ENCODE results near the gene ABHD17B. TPM values are rescaled to one million over a fixed set of nuclear protein-coding genes. Genes with fewer than 3 reads are reported as not detected.
"Not testable (repeated sequence)": the region's sequence is repeated elsewhere in the genome, so short reads cannot be mapped to it uniquely, and the experiment has no call there.

ABHD17B gene
- total RNA-seq, 1 experiment from 2014 or later: 49.0 TPM

DNA sequence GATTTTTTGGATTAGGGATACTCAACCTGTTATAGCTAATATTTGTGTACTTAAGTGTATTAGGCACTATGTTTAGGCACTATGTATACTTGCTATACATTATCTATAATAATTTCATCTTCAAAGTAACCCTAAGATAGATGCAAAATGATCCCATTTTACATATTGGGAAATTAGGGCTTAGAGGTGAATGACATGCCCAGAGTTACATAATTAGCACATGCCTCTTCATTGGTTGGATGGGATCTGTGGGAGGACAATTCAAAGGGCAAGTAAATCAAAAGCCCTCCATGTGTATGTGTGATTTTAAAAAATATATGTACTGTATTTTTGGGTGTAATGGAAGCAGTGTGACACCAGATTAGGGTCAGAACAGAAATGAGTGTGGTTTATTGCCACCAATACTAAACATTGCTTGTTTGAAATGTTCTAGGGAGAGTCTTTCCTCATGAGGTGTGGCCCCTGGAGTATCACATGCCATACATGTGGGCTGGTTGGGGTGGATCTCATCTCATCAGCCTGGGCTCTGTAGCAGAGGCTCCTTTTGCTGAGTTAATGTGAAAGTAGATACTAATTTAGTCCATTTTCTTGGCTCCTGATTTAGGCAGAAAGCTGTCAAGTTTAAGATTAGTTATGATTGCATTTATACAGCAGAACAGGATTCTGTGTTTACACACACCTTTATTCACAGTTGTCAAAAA, 6.0 kb upstream of the ABHD17B start:
- DNase-seq (ENCODE audit: low read depth): no peak

GRCh38 chr9:71915495-71915894, 4.5 kb upstream of the ABHD17B start:
- DNase-seq (ENCODE audit: low read depth): no peak

- no peak for DNase-seq (ENCODE audit: low read depth)
Observed at GRCh38 chr9:71911908-71912335, 929 bp upstream of the ABHD17B start.

DNA sequence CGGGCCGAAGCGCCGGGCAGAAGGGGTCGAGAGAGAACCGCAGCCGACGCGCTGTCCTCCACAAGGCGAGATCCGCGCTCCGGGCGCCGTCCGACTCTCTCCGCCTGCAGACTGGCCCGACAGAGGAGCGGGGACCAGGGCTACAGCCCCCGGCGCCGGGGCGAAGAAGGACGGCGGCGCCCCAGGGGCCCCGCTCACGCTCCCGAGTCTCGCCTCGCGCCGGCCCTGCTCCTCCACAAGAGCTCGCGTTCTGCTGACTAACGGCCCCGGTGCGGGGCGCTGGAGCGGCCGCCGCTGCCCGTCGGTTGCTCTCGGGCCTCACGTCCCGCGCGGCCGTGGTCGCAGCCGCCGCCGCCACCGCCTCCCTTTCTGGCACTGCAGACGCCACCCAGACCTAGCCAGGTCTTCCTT, 338 bp downstream of the ABHD17B start:
- no peak for DNase-seq (ENCODE audit: low read depth)

DNA sequence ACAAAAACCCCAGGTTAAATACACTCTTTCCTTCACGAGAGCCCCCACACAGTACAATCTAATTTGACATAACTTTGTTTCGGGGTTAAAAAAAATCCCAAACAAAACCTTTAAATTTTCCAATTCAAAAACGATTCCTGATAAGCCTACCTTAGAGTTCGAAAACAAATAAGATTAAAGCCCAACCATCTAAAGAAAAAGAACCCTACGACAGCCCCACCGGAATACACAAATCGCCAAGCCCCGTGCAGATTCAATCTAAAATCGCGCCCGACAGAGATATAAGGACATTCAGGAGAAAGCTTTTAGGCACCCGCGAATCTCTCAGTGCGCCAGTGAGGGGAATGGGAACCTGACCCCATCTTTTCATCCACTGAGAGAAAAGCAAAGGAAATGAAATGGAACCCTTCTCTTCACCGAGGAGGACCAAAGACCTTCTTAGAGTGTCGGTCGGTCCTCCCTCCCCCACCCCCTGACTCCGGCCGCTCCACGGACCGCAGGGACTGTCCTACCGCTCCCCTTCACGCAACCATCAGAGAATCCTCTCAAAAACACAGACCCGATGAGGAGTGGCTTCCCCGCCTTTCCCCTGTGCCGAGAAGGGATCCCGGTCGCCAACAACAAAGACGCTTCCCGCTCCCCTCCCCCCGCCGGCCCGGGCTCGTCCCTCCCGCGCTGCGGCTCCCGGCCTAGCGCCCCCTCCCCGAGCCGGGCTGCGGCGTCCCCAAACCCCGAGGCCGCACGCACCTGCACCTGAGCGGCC, 925 bp downstream of the ABHD17B start:
- peak; percentile 60 for DNase-seq (ENCODE audit: low read depth)

DNA sequence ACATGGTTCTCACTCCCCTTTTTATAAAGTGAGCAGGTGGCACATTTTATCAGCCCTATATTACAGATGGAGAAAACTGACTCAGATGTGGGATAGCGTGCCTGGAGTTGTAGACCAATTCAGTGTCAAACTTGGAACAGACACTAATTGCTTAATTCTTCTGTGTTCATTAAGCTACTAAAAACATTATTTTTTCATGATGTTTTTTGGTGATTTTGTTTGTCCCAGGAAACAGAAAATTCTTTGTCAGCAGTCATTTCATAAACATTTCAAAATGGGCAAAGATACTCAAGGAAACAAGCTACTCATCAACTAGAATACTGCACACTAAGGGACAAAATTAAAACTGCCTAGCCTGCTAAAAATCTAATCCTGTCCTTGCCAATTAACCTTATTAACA, 2.2 kb downstream of the ABHD17B start:
- DNase-seq (ENCODE audit: low read depth): no peak

DNA sequence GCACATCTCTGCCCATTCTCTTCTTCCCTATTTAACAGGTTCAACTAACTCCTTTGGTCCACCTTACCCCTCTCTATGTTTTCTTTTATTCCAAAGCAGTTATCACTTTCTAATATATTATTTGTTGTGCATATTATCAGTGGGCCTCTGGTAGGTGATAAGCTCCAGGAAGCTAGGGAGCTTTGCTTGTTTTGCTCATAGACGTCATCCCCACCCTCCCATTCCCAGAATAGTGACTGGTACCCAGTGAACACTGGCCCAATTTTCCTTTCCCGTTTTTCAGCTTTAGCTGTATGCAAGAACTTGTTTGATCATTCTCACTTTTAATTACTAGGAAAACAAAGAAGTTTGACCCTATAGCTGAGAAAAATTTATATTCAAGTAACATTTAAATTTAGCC, 6.9 kb downstream of the ABHD17B start:
- no peak for DNase-seq (ENCODE audit: low read depth)

- DNase-seq (ENCODE audit: low read depth): no peak
Observed at GRCh38 chr9:71901695-71902597, 9.0 kb downstream of the ABHD17B start.

- DNase-seq (ENCODE audit: low read depth): not testable (repeated sequence)
Observed at GRCh38 chr9:71898756-71899155, 12.2 kb downstream of the ABHD17B start.

DNA sequence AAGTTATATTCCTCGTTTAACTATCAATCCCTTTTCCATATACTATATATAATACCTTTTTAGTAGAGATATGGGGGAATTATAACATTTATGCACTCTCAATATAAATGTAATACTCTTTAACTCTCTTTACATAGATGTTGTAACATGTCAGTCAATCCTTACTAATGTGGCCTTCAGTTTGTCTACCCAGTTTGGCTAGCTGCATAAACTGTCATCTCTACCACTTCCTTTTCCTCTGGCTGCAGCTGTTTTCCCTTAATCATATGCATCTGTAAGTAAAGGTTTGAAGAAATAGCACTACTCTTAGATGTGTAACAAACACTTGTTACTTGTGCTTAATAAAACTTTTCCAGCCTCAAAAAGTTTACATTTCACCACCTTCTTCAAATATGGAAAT, 13.4 kb downstream of the ABHD17B start:
- no peak for DNase-seq (ENCODE audit: low read depth)

DNA sequence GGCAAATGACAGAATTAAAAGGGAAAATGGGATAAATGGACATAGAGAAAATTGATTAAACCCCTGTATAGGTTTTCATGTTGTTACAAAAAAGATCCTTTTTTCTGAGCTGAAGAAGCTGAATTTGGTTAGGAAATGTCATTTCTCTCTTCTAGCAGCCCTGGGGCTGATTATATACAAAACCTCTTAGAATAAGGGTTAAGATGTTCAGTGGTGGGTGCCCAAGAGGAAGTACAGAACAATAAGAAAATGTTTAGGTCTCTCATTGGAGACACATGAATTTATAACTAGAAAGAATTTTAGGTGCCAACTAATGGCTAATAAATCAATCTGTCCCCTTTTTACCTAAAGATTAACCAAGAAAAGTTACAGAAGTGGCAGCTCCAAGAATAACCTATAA, 14.2 kb downstream of the ABHD17B start:
- DNase-seq (ENCODE audit: low read depth): no peak

DNA sequence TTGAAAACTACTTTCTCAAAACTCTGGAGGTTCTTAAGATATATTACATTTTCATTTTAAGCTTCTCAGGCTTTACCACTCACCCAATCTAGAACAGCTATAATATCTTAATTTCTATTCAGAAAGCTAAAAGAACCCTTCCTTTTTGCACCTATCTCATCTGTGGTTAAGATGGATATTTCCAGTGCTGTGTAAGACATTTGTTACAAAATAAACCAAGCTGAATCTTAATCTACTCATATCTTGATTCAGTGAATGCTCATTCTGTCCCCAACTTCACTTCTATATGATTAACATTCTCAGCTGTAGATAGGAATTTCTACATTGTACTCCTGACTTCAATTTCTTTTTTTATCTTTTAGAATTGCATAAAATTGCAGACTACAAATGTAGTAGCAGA, 15.0 kb downstream of the ABHD17B start:
- no peak for DNase-seq (ENCODE audit: low read depth)

DNA sequence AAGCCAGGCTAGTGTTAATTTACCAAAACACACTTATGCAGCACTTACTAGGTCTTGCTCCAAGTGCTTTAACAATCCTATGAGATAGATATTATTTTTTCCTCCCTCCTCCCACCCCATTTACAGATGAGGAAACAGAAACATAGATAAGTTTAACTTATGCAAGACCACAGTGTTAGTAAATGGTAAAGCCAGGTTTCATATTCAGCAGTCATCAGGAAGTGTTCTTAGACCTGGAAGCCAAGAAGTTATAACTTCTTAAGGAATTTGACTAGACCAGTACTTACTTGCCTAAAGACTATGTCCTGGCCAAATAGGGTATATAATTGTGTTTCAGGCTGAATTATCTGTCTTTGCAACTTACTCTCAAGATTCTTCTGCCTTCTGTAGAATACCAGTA, 15.9 kb downstream of the ABHD17B start:
- no peak for DNase-seq (ENCODE audit: low read depth)

DNA sequence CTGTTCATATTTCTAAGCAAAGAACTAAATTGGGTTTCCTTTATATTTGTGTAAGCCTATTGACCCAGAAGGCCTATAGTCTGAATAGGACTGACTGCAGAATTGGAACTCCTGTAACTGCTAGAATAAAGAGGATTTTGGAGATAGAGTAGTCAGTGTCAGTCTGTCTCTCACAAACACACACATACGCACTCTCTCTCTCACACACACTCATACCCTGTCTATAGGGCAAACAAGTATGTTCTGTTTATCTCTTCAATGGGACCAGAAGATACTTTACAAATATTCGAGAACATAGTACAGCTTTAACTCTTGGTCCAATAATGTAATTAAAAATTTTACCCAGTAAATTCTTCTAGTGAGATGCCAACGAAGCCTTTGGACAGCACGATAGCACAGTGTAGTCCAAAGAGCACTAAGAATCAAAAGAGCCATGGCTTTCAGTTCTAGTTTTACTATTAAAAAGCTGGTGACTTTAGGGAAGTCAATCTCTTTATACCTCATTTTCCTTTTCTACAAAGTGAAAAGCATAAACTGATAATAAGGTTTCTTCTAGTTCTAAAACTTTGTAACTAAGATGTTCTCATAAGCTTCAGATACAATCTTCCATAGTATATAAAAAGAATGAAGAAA, 19.3 kb downstream of the ABHD17B start:
- DNase-seq (ENCODE audit: low read depth): no peak

GRCh38 chr9:71890042-71890679, 20.8 kb downstream of the ABHD17B start:
- DNase-seq (ENCODE audit: low read depth): no peak

GRCh38 chr9:71887362-71887761, 23.6 kb downstream of the ABHD17B start:
- DNase-seq (ENCODE audit: low read depth): no peak

DNA sequence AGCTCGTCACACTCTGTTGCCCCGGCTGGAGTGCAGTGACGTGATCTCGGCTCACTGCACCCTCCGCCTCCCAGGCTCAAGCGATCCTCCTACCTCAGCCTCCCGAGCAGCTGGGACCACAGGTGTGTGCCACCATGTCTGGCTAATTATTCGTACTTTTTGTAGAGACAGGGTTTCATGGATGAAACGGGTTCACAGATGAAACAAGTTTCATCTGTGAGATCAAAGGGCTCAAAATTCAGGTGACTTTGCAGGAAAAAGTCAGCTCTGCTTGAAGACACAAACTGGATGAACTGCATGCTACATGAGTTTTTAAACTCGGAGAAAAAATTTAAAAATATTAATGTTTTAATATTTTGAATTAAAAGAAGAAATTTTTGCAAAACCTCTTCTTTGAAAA, 24.5 kb downstream of the ABHD17B start:
- DNase-seq (ENCODE audit: low read depth): no peak

- no peak for DNase-seq (ENCODE audit: low read depth)
Observed at GRCh38 chr9:71886015-71886414, 25.0 kb downstream of the ABHD17B start.

DNA sequence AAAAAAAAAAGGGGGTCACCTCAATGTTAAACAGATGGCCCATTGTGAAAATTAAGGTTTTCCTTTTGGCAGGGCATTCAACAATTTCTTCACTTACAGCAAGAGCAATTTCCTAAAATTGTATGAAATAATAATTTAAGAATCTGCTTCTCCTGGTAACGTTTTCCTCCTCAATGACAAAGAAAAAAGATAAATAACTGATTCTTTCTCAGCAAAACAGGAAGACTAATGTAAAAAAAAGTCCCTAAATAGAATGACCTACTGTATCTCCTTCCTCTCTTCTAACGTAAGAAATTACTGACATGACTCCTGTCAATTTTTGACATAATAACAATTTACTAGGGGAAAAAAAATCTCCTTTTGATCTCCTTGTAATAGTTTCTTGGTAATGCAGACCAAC, 25.5 kb downstream of the ABHD17B start:
- no peak for DNase-seq (ENCODE audit: low read depth)

GRCh38 chr9:71884005-71884404, 27.0 kb downstream of the ABHD17B start:
- DNase-seq (ENCODE audit: low read depth): no peak

DNA sequence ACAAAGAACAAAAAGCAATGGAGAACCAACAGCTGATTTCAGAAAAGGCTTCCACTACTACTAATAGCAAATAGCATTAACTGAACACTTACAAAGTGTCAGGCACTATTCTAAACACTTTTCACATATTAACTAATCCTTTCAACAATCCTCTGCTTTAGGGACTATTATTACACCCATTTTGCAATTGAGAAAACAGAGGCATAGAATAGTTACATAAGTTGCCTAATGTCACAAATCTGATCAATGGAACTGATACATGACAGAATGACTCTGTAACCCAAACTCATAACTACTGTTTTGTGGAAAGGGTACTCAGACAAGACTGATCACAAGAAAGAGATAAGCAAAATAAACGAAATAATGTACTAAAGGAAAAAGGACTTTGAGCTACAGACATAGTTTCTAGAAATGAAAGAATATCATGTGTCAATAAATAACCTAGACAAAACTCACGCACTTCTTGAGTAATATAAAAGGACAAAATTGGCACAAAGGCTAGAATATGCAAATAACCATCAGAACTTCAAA, 31.3 kb downstream of the ABHD17B start:
- no peak for DNase-seq (ENCODE audit: low read depth)
